CD4-positive, alpha-beta T cell treated with Interleukin-6 at 100 ng/mL for 8 hours (primary cell): ENCODE results near the gene MTUS2.

Experiments
- DNase-seq: peaks from one replicate; pipeline ENCODE4 v3.0.0-alpha.2; 2020; ENCODE audit warnings: mixed read lengths, low spot score

The MTUS2 gene

GRCh38 chr13:29106651-29107050 lies 286.5 kb downstream of the MTUS2 start:
- no peak for DNase-seq

GRCh38 chr13:29108068-29108786 lies 288.1 kb downstream of the MTUS2 start:
- no peak for DNase-seq

GRCh38 chr13:29109987-29110386 lies 289.8 kb downstream of the MTUS2 start:
- DNase-seq, result no peak

GRCh38 chr13:29111446-29111845 lies 291.3 kb downstream of the MTUS2 start:
- DNase-seq, result no peak

GRCh38 chr13:29115842-29116241 lies 295.7 kb downstream of the MTUS2 start:
- no peak for DNase-seq

GRCh38 chr13:29117663-29118062 lies 297.5 kb downstream of the MTUS2 start:
- no peak for DNase-seq

GRCh38 chr13:29118471-29118870 lies 298.3 kb downstream of the MTUS2 start:
- no peak for DNase-seq

- DNase-seq, result peak; percentile 4
These were observed 305.2 kb downstream of the MTUS2 start for GRCh38 chr13:29125191-29125933.

- no peak for DNase-seq
These were observed 305.8 kb downstream of the MTUS2 start for GRCh38 chr13:29125934-29126424.

GRCh38 chr13:29129616-29130015 lies 309.5 kb downstream of the MTUS2 start:
- no peak for DNase-seq

- no peak for DNase-seq
These were observed 311.0 kb downstream of the MTUS2 start for GRCh38 chr13:29131159-29131558.

GRCh38 chr13:29131881-29132668 lies 311.9 kb downstream of the MTUS2 start:
- no peak for DNase-seq

GRCh38 chr13:29136341-29136740 lies 316.2 kb downstream of the MTUS2 start:
- DNase-seq, result no peak

- DNase-seq, result no peak
These were observed 316.9 kb downstream of the MTUS2 start for GRCh38 chr13:29137016-29137415.

GRCh38 chr13:29137995-29138394 lies 317.9 kb downstream of the MTUS2 start:
- no peak for DNase-seq

GRCh38 chr13:29140277-29140676 lies 320.1 kb downstream of the MTUS2 start:
- DNase-seq, result no peak

GRCh38 chr13:29143847-29144246 lies 323.7 kb downstream of the MTUS2 start:
- DNase-seq, result no peak

GRCh38 chr13:29154390-29154789 lies 334.3 kb downstream of the MTUS2 start:
- DNase-seq, result no peak

GRCh38 chr13:29156136-29156535 lies 336.0 kb downstream of the MTUS2 start:
- no peak for DNase-seq

GRCh38 chr13:29159871-29160270 lies 339.7 kb downstream of the MTUS2 start:
- DNase-seq, result no peak

GRCh38 chr13:29160862-29161261 lies 340.7 kb downstream of the MTUS2 start:
- DNase-seq, result no peak

- no peak for DNase-seq
These were observed 341.5 kb downstream of the MTUS2 start for GRCh38 chr13:29161676-29162075.
